DMS114 treated with DMSO at 0.1 percent for 48 hours (cell line): ENCODE results near the gene PTGER4.
A peak's percentile ranks its signal among the peaks of the same experiment; 100 is the strongest.
"Not testable (repeated sequence)": the region's sequence is repeated elsewhere in the genome, so short reads cannot be mapped to it uniquely, and the experiment has no call there.

ENCODE experiments used
- DNase-seq: peaks from one replicate; lab custom pipeline; 2025; ENCODE audit not compliant: unreplicated experiment; lab: John Stamatoyannopoulos, UW

The PTGER4 gene

DNA sequence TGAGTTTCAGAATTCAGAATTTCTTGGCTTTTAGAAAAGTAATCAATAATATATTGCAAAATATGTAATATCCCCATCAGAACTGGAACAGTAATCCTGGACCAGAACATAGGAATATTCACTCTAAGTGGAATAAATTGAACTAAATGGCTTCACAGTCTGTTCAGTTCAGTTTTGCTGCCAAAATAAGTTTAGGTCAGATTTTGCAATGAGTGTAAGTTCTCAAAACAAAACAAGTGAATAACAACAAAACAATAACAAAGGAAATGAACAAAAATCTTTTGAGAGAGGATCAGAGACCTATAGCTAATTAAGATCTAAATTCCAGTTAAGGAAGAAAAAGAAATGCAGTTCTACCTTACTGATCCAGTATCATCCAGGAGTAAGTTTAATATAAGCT is 9.3 kb downstream of the PTGER4 start:
- no peak for DNase-seq

DNA sequence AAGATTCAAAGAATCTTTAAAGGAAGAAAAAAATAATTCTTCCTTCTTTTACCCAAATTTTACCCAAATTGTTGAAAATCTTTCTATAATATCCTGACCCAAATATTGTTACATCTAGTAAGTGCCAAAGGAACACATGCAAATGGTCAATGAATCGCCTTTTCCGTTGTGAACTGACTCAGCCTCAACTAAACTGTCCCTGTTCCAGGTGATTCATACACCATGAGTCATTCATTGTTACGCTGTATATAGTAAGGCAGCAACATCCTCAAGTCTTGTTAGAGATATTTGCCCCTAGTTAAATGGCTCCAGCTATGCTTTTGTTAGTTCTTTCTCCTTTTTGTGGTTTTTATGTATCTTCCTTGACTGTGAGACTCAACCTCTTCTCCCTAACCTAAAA is 9.7 kb downstream of the PTGER4 start:
- no peak for DNase-seq

DNA sequence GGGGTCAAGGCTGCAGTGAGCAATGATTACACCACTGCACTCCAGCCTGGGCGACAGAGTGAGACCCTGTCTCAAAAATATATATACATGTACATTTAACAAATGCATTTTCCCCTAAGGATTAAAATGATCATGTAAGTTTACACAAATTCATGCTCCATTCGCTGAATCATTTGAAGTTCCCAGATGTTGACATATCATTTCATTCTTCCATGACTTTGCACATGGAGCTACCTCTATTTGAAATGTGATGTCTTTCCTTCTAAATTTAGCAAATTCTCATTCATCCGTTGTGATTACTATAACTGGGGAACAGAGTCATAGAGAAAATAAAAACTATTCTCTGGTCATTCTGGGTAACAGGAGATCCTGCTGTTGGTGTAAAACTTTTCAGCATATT is 10.6 kb downstream of the PTGER4 start:
- no peak for DNase-seq

DNA sequence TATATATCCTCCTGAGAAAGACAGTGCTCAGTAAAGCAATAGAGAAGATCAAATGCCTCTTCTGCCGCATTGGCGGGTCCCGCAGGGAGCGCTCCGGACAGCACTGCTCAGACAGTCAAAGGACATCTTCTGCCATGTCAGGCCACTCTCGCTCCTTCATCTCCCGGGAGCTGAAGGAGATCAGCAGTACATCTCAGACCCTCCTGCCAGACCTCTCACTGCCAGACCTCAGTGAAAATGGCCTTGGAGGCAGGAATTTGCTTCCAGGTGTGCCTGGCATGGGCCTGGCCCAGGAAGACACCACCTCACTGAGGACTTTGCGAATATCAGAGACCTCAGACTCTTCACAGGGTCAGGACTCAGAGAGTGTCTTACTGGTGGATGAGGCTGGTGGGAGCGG is 12.2 kb downstream of the PTGER4 start:
- no peak for DNase-seq

DNA sequence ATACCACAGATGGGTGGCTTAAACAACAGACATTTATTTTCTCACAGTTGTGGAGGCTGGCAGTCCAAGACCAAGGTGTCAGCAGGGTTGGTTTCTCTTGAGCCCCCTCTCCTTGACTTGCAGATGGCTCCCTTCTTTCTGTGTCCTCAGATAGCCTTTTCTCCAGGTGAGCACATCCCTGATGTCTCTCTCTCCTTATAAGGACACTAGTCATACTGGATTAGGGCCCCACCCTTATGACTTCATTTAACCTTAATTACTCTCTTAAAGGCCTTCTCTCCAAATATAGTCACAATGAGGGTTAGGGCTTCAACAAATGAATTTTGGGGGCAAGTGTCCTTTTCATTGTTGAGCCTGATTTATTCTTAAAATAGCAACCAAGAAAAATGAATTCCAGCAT is 14.7 kb downstream of the PTGER4 start:
- DNase-seq = no peak

DNA sequence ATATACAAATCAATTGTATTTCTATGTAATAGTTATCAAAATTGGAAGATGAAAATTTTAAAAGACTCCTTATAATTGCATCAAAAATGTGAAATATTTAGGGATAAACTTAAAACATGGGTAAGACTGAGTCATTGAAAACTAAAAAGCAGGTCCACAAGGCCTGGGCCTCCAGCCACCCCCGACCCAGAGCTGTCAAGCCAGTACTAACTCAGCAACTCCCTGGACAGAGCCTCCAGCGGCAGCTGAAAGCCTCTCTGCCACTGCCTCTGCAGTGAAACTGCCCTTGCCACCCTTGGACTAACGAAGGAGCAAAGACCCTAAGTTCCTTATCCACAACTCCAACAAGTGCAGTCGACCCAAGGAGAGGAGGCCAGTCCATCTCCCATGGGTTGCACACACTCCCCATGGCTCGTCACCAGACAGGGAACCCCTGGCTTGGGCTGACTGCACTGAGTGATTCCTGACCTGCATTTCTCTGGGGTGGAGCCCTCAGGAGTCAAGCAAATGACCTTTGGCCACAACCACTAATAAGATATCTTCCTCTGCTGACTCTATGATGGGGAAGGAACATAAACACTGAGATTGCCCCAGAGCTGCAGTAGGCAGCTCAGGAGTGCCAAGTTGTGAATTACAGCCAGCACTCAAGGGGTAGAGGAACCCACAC is 20.5 kb downstream of the PTGER4 start:
- no peak for DNase-seq

DNA sequence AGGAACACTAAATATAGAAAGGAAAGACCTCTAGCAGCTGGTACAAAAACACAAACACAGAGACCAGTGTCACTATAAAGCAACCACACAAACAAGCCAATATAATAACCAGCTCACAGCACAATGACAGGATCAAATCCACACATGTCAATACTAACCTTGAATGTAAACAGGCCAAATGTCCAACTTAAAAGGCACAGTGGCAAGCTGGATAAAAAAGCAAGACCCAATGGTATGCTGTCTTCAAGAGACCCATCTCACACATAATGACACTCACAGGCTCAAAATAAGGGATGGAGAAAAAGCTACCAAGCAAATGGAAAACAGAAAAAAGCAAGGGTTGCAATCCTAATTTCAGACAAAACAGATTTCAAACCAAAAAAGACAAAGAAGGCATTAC is 22.3 kb downstream of the PTGER4 start:
- not testable (repeated sequence) for DNase-seq

DNA sequence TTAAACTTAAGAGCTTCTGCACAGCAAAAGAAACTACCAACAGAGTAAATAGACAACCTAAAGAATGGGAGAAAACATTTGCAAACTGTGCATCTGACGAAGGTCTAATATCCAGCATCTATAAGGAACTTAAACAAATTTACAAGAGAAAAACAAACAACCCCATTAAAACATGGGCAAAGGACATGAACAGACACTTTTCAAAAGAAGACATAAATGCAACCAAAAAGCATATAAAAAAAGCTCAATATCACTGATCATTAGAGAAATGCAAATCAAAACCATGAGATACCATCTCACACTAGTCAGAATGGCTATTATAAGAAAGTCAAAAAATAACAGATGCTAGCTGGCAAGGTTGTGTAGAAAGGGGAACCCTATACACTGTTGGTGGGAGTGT is 25.8 kb downstream of the PTGER4 start:
- DNase-seq = not testable (repeated sequence)

DNA sequence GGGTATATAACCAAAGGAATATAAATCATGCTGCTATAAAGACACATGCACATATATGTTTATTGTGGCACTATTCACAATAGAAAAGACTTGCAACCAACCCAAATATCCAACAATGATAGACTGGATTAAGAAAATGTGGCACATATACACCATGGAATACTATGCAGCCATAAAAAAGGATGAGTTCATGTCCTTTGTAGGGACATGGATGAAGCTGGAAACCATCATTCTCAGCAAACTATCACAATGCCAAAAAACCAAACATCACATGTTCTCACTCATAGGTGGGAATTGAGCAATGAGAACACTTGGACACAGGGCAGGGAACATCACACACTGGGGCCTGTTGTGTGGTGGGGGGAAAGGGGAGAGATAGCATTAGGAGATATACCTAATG is 30.9 kb downstream of the PTGER4 start:
- DNase-seq = not testable (repeated sequence)

DNA sequence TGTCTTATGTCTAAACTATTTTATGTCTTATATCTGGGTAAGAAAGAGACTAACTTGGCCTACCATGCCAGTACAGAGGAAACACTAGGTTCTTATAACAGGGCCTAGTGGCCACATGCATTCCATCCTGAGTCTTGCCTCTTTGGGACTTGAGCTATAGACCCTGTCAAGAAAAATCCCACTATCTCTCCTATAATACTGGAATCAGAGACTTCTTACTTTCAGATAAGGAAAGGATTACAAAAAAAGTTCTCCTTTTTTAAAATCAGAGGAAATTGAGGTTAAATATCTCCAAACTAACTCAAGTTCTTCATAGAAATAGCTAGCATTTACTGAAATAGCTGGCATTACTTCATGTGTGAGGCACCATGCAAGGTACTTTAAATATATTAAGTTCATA is 34.3 kb downstream of the PTGER4 start:
- no peak for DNase-seq

DNA sequence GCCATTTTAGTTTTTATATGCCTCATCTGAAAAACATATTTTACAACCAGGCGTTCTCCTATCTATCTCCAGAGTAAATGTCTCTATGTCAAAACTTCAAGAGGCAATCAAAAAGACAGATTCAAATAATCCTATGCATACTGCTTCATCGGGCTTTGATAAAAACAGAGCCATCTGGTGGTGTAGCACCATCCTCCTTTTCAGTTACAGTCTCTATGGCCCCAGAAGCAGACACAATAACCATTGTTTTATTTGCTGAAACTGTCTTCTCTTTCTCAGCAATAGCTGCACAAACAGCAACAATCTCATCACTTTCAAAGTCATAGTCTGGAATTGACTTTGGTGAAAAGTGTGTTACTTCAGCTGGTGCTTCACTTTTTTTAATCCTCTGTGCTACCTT is 36.3 kb downstream of the PTGER4 start:
- no peak for DNase-seq

DNA sequence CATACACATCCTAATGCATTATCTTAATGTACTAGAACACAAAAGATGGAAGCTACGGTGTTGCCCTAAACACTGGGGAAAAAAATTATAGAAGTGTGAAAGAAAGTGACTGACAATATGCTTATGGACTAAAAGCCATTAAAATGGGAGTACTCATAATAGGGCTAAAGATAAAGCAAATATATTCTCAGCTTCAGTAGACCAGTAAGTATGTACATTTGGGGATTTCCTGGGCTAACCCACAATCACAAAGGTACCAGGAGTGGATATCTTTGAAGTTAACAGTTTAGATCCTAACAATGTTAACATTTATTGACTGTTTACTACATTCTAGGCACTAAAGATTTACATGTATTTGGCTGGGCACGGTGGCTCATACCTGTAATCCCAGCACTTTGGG is 36.9 kb downstream of the PTGER4 start:
- DNase-seq = no peak

DNA sequence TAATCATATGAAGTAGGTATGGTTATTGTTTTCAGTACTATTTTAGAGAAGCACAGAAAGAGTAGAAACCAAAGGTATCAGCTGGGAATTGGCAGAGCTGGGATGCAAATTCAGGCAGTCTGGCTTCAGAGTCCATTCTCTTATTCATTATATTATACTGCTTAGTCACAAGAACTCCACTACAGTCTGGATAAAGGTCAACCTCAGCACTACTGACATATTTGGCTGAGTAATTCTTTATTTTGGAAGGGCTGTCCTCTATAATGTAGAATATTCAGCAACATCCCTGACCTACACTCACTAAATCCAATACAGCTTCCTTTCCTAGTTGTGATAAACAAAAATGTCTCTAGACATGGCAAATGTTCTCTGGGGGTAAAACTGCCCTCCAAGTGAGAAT is 37.6 kb downstream of the PTGER4 start:
- no peak for DNase-seq

DNA sequence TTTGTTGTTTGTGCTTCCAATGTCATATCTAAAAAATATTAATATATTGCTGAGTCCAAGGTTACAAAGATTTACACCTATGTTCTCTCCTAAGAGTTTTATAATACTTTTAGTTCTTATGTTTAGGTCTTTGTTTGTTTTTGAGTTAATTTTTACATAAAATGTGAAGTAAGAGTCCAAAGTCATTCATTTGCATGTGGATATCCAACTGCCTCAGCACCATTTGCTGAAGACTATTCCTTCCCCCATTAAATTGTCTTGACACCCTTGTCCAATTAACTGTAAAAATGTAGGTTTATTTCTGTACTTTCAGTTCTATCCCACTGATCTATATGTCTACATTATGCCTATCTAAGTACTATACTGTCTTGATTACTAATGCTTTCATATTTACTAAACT is 40.4 kb downstream of the PTGER4 start:
- no peak for DNase-seq

DNA sequence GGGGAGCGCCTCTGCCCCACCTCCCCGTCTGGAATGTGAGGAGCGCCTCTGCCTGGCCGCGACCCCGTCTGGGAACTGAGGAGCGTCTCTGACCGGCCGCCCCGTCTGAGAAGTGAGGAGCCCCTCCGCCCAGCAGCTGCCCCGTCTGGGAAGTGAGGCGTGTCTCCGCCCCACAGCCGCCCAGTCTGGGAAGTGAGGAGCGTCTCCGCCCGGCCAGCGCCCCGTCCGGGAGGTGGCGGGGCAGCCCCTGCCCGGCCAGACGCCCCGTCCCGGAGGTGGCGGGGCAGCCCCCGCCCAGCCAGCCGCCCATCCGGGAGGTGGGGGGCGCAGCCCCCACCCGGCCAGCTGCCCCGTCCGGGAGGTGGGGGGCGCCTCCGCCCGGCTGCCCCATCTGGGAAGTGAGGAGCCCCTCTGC is 42.8 kb downstream of the PTGER4 start:
- DNase-seq = not testable (repeated sequence)

DNA sequence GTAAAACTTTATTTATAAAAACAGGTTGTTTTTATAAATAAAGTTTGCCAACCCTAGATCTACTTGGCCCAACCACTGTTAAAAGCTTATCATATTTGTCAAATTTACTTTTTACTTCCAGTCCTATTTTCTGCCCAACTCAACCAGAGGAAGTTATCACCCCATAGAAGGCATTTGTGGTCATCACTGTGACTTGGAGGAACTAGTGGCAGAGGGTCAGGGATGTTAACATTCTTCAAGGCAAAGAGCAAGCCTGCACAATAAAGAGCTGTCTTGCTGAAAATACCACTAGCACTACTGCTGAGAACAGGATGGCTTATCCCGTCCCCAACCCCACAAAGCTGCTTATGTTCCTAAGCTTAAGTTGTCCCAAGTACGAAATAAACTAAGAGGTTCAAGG is 53.7 kb downstream of the PTGER4 start:
- DNase-seq = no peak

DNA sequence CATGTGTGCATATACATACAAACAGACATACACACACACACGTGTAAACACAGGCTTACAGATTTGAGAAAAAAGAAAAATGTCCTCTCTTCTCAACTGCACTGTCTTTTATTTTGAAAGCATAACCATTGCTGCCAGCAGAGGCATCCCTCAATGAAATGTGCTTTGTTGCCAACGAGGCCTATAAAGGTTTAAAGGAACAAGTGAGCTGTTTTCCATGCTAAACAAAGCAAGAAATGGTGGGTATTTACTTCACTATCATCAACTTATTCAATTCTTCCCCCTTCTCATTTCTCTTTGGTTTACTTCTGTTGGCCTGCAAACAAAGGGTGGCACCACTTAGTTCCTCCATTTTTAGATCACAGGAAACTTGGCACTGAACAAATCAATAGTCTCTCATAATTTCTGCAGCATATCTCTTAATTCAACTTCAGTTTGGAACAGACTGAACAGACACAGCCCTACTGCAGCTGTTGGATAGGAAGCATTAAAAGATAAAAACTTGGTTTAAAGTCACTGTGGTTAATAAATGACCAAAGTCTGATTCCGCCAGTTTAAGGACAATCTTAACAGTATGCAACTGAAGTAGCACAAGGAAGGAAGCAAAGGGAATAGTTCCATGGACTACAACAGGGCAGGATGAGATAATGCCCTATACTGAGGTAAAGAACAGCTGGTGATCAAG is 54.3 kb downstream of the PTGER4 start:
- DNase-seq = no peak

DNA sequence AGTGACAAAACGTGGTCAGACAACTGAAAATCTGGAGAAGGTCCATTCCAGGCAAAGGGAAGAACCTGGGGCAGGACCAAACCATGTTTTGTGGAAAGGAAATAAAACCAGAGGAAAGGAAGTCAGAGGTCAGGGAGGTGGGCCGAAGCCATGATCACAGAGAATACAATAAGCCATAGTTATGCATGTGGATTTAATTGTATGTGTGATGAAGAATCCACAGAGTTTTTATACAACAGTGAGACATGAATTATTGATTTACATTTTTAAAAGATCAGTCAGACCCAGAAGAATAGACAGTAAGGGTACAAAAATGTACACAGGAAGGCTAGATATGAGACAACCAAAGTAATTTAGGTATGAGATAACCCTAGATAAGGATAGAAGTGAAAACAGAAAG is 55.3 kb downstream of the PTGER4 start:
- no peak for DNase-seq

DNA sequence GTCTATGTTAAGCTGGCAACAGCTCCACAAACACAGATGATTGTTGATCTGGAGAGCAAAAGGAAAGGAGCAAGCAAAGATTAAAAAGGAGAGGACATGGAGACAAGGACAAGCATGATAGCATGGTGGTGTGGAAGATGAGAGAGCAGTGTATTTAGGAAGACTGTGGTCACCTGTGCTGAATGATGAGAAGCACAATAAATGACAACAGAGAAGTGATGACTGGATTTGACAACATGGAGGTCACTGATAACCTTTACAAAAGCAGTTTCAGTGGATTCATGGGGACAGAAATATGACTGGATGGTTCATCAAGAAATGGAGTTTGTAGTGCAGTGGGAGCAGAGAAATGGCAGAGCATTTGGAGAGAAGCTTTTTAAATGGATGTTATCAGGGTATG is 55.9 kb downstream of the PTGER4 start:
- no peak for DNase-seq

DNA sequence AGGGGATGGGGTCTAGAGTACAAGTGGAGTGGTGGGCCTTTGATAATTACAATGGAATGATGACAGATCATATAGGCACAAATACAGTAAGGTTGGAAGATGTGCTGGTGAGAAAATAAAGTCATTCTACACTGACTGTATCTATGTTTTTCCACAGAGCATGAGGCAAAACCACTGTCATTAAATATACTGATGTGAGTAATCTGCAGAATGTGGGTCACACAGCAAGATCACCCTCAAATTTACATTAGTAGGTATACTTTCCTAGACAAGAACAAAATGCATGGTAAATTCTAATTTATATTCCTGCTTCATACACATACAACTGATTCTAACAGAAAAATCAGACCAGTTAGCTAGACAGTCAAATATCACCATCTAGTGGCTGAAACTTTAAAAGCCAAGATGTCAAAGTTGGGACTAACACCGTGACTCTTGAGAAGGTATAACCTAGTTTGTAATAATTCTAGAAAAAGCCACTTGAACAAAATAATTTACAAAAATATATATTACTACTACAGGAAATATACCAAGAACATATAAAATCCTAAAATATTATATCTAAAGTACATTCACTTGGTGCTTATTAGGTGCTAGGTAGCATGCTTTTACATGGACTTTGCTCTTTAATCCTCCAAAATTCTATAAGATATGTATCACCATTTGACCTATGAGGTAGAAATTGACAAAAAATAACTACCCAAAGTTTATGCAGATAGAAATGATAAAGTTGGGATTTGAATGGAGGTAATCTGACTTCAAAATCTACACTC is 56.6 kb downstream of the PTGER4 start:
- DNase-seq = peak; percentile 22

DNA sequence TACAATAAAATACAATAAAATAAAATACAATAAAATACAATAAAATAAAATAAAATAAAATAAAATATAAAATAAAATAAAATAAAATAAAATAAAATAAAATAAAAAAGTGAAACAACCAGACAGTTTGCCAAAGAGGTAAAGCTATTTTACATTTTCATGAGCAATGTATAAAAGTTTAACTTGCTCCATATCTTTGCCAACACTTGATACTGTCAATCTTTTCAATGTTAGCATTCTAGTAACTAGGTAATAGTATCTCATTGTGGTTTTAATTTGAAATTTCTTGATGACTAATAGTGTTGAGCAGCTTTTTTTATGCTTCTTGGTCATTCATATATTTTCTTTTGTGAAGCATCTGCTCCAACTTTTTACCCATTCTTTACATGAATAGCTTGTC is 58.8 kb downstream of the PTGER4 start:
- no peak for DNase-seq
